Measurements from ENCODE around the gene DLGAP4. TPM values are rescaled to one million over a fixed set of nuclear protein-coding genes. Genes with fewer than 3 reads are reported as not detected.

DLGAP4 gene
- polyA plus RNA-seq (2011; rRNA removed) (21.2 and 34.9 TPM in 2 replicates), polyA minus RNA-seq (2011; rRNA and poly(A)+ RNA removed) (67.9 and 98.0 TPM in 2 replicates)

DNA sequence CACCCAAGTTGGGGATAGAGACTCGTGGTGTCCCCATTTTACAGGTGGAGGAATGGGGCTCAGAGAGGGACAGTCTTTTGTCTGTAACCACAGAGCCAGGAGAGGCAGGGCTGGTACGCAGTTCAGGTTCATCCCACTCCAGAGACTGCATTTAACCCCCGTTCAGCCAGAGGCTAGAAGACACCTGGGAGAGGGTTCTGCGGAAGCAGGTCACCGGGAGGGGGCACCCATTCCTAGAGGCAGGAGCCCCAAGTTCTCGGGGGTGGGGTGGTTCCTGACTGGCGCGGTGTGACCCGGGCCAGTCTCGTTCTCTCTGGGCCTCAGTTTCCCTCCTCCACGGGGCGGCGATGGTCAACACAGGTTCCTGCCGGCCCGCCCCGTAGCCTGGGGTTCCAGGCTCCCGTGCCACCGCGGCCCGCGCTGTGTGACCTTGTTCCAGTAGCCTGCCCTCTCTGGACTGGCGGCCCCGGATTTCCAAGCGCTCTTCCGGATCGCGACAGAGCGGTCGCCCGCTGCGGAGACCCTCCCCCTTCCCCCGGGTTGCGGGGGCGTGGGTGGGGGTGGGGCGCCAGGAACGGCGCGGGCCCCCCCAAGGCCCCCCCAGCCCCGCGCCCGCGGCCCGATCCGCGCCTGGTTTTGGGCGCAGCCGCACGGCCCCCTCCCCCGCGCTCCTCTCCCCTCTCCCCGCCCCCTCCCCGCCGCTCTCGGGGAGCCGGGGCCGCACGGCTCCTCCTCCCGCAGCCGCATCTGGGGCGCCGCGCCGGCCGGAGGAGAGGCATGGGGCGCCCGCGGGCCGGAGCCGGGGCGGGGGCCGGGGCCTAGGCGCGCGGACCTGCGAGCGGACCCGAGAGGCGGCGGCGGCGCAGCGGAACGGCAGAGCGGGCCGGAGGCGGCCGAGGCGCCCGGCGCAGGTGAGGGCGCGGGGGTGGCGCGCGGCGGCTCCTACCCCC lies at the start of gene DLGAP4:
TSS of gene DLGAP4 (plus strand) at position 738 of the 950 bp plus-strand sequence. CDS start 125,379 bp downstream, outside the sequence.
- DNase-seq (ENCODE audit: low read depth): no peak
- Histone ChIP-seq H3K36me3 (ENCODE audit: control insufficient read depth, insufficient read depth, low read length) (no peaks in the 10 kb centered on the region), H3K4me3 (ENCODE audit: low read depth, low read length) (no peak within 1 kb of the TSS), H3K27me3 (ENCODE audit: control insufficient read depth, insufficient read depth, low read length) (peaks cover 60% of the 10 kb centered on the region)
- TF ChIP-seq, protein P1, sequence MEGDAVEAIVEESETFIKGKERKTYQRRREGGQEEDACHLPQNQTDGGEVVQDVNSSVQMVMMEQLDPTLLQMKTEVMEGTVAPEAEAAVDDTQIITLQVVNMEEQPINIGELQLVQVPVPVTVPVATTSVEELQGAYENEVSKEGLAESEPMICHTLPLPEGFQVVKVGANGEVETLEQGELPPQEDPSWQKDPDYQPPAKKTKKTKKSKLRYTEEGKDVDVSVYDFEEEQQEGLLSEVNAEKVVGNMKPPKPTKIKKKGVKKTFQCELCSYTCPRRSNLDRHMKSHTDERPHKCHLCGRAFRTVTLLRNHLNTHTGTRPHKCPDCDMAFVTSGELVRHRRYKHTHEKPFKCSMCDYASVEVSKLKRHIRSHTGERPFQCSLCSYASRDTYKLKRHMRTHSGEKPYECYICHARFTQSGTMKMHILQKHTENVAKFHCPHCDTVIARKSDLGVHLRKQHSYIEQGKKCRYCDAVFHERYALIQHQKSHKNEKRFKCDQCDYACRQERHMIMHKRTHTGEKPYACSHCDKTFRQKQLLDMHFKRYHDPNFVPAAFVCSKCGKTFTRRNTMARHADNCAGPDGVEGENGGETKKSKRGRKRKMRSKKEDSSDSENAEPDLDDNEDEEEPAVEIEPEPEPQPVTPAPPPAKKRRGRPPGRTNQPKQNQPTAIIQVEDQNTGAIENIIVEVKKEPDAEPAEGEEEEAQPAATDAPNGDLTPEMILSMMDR (IDR thresholded peaks at IDR 0.05; ENCODE audit: insufficient read depth, low read depth, low read length): no peak
- ChIA-PET POLR2A (no interaction called here), CTCF (no interaction called here)

- TF ChIP-seq, protein P1 (IDR thresholded peaks at IDR 0.05; ENCODE audit: insufficient read depth, low read depth, low read length): no peak
- no peak for DNase-seq (ENCODE audit: low read depth)
- Histone ChIP-seq H3K27me3 (ENCODE audit: control insufficient read depth, insufficient read depth, low read length) (no peaks in the 10 kb centered on the region; the same call in 1 of the 2 replicates), H3K36me3 (ENCODE audit: control insufficient read depth, insufficient read depth, low read length) (peaks cover 8% of the 10 kb centered on the region), H3K4me3 (ENCODE audit: low read depth, low read length) (no peak overlapping the region)
- POLR2A ChIA-PET: no interaction called here
- CTCF ChIA-PET: interaction anchor here (0.6 kb wide), 2 partner anchors 31 to 901 kb away, joined by 3 to 5 read pairs; no protein-coding TSS in a partner anchor
Observed at GRCh38 chr20:36259177-36260061, 46.7 kb upstream of the DLGAP4 start.

- POLR2A ChIA-PET: no interaction called here
Observed at GRCh38 chr20:36260316-36260715, 45.8 kb upstream of the DLGAP4 start.

DNA sequence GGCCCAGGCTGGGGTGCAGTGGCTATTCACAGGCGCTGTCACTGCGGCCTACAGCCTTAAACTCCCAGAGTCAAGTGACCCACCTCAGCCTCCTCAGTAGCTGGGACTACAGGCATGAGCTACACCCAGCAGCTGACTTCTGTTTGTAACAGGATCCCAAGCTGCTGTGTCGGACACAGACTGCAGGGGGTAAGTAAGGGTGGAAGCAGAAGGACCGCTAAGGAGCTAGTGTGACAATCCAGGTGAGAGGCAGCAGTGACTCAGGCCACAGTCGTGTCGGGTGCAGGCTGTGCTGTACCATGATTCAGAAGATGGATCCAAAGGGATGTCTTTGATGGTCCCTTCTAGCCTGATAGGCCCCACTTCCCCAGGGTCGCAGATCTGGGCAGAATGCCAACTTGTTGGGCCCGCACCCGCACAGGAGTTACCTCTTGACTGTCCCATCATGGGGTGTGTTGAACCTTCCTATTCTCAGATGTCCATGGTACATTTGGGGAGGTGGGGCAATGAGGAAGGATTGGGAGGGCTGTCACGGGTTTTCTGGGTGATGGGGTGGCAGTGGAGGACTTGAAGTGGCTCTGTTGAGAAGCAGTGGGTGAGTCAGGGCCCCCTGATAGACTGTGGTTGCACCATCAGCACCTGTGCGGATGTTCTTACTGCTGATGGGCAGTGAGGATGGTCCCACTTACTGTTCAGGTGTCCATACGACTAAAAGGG lies 44.6 kb upstream of the DLGAP4 start:
- CTCF ChIA-PET: no interaction called here
- no peaks in the 10 kb centered on the region; the same call in 1 of the 2 replicates for H3K27me3 ChIP-seq (ENCODE audit: control insufficient read depth, insufficient read depth, low read length)
- peaks cover 3% of the 10 kb centered on the region for H3K36me3 ChIP-seq (ENCODE audit: control insufficient read depth, insufficient read depth, low read length)
- TF ChIP-seq, protein P1 (IDR thresholded peaks at IDR 0.05; ENCODE audit: insufficient read depth, low read depth, low read length): no peak
- POLR2A ChIA-PET: no interaction called here
- no peak overlapping the region for H3K4me3 ChIP-seq (ENCODE audit: low read depth, low read length)
- DNase-seq (ENCODE audit: low read depth): no peak

More at GRCh38 chr20:36260316-36260715, 45.8 kb upstream of the DLGAP4 start:
- H3K4me3 ChIP-seq (ENCODE audit: low read depth, low read length): no peak overlapping the region
- TF ChIP-seq, protein P1 (IDR thresholded peaks at IDR 0.05; ENCODE audit: insufficient read depth, low read depth, low read length): no peak
- peaks cover 8% of the 10 kb centered on the region for H3K36me3 ChIP-seq (ENCODE audit: control insufficient read depth, insufficient read depth, low read length)
- DNase-seq (ENCODE audit: low read depth): no peak
- CTCF ChIA-PET: no interaction called here
- H3K27me3 ChIP-seq (ENCODE audit: control insufficient read depth, insufficient read depth, low read length): no peaks in the 10 kb centered on the region; the same call in 1 of the 2 replicates
